Breast epithelium (tissue), 4 donors: Measurements from ENCODE around the gene TOGARAM2. TPM values are rescaled to one million over a fixed set of nuclear protein-coding genes. Genes with fewer than 3 reads are reported as not detected.

Experiments used
- DNase-seq, 2 donors: peaks; one replicate each; pipeline ENCODE4 v3.0.0-alpha.2; 2019; ENCODE audit warnings: low spot score in 2 of 2
- H3K27ac ChIP-seq, 2 donors: fragments of 200-600 bp; sonication (generic) in 1 of 2; one replicate each; pipeline ENCODE4 v1.5.1; 2016 to 2019; ENCODE audit warnings: mild to moderate bottlenecking in 1 of 2
- H3K27me3 ChIP-seq, 2 donors: fragments of 200-600 bp; sonication (generic) in 1 of 2; one replicate each; pipeline versions ENCODE4 v1.5.1 to v1.6.0; 2017 to 2019; ENCODE audit warnings: control low read depth in 1 of 2, mild to moderate bottlenecking in 1 of 2
- H3K36me3 ChIP-seq: fragments of 200-600 bp; one replicate; pipeline ENCODE4 v1.5.1; 2019
- H3K4me1 ChIP-seq, 2 donors: fragments of 200-600 bp; sonication (generic); one replicate each; pipeline ENCODE4 v1.5.1; 2016 to 2019; ENCODE audit warnings: control low read depth in 1 of 2
- H3K4me3 ChIP-seq, 3 donors: fragments of 200-600 bp; sonication (generic); 1 replicate in 2 of 3; 2 replicates in 1 of 3; pipeline ENCODE4 v1.5.1; 2016 to 2019; ENCODE audit warnings: mild to moderate bottlenecking in 3 of 3, moderate library complexity in 2 of 3
- H3K9me3 ChIP-seq, 2 donors: fragments of 200-600 bp; sonication (generic) in 1 of 2; one replicate each; pipeline ENCODE4 v1.5.1; 2016 to 2019; ENCODE audit warnings: control low read depth in 1 of 2
- CTCF ChIP-seq, 3 donors: fragments of 450-650 bp; IDR thresholded peaks; one replicate each; pipeline ENCODE4 v1.5.1; 2016 to 2017; ENCODE audit warnings: antibody characterized with exemption in 3 of 3, mild to moderate bottlenecking in 3 of 3, moderate library complexity in 3 of 3
- POLR2A ChIP-seq: fragments of 450-650 bp; IDR thresholded peaks from one replicate; pipeline ENCODE4 v1.6.1; 2016; ENCODE audit warnings: antibody characterized with exemption, mild to moderate bottlenecking, moderate library complexity
- POLR2AphosphoS5 ChIP-seq, 3 donors: sonication (generic); formaldehyde crosslinking; IDR thresholded peaks; one replicate each; pipeline ENCODE4 v1.6.1; 2017; ENCODE audit warnings: antibody characterized with exemption in 3 of 3
- intact Hi-C: fragments of 100-400 bp; cut with DNase I; formaldehyde crosslinking; loops from one replicate; pipeline ENCODE4 v1.15.1; 2023; ENCODE audit warnings: low total_unique reads
- total RNA-seq, 3 donors: library from RNA; depleted of rRNA; stranded (reverse); fragments of >200 nt; gene quantifications; one replicate each; pipeline ENCODE4 v1.1.0, GENCODE V29; 2016

TOGARAM2 gene
- total RNA-seq, 3 donors from 2014 or later, result 0.15 to 2.7 (median 0.33) TPM

GRCh38 chr2:29055601-29056000, 74.5 kb downstream of the TOGARAM2 start:
- intact Hi-C loops, result no loop called here
- no peak overlapping the region for H3K27ac ChIP-seq
- H3K9me3 ChIP-seq, result no peaks in the 10 kb centered on the region
- no peaks in the 10 kb centered on the region for H3K27me3 ChIP-seq
- no peak for TF ChIP-seq POLR2AphosphoS5 (IDR thresholded peaks at IDR 0.05)
- TF ChIP-seq POLR2A, result no peak
- TF ChIP-seq CTCF (IDR thresholded peaks at IDR 0.05), result no peak
- no peaks in the 10 kb centered on the region for H3K36me3 ChIP-seq
- DNase-seq, result no peak
- H3K4me3 ChIP-seq, result no peak overlapping the region
- no peaks in the 10 kb centered on the region for H3K4me1 ChIP-seq

- Histone ChIP-seq H3K4me1 (no peaks in the 10 kb centered on the region), H3K9me3 (no peaks in the 10 kb centered on the region), H3K27me3 (no peaks in the 10 kb centered on the region), H3K36me3 (no peaks in the 10 kb centered on the region), H3K27ac (no peak overlapping the region), H3K4me3 (no peak overlapping the region)
- peak in 1 of 2 donors; percentile 1 for DNase-seq
- TF ChIP-seq POLR2AphosphoS5 (IDR thresholded peaks at IDR 0.05), result no peak
- TF ChIP-seq CTCF (IDR thresholded peaks at IDR 0.05), result no peak
- no peak for TF ChIP-seq POLR2A
- intact Hi-C loops, result no loop called here
Measured at GRCh38 chr2:29056452-29056851, 75.4 kb downstream of the TOGARAM2 start.

GRCh38 chr2:29057006-29057405, 75.9 kb downstream of the TOGARAM2 start:
- TF ChIP-seq POLR2AphosphoS5 (IDR thresholded peaks at IDR 0.05), result no peak
- no peak for TF ChIP-seq CTCF (IDR thresholded peaks at IDR 0.05)
- TF ChIP-seq POLR2A, result no peak
- no peaks in the 10 kb centered on the region for H3K27me3 ChIP-seq
- H3K27ac ChIP-seq, result no peak overlapping the region
- no peak overlapping the region for H3K4me3 ChIP-seq
- H3K36me3 ChIP-seq, result no peaks in the 10 kb centered on the region
- no peaks in the 10 kb centered on the region for H3K4me1 ChIP-seq
- no peaks in the 10 kb centered on the region for H3K9me3 ChIP-seq
- intact Hi-C loops, result no loop called here
- no peak for DNase-seq

GRCh38 chr2:29059624-29060023, 78.5 kb downstream of the TOGARAM2 start:
- TF ChIP-seq CTCF (IDR thresholded peaks at IDR 0.05) (no peak), POLR2AphosphoS5 (IDR thresholded peaks at IDR 0.05) (no peak), POLR2A (no peak)
- no peak for DNase-seq
- intact Hi-C loops, result no loop called here

GRCh38 chr2:29060441-29060840, 79.3 kb downstream of the TOGARAM2 start:
- H3K27ac ChIP-seq, result no peak overlapping the region
- DNase-seq, result peak in 1 of 2 donors; percentile 7
- H3K9me3 ChIP-seq, result no peaks in the 10 kb centered on the region
- no peak for TF ChIP-seq POLR2AphosphoS5 (IDR thresholded peaks at IDR 0.05)
- TF ChIP-seq POLR2A, result no peak
- TF ChIP-seq CTCF (IDR thresholded peaks at IDR 0.05), result no peak
- no peak overlapping the region for H3K4me3 ChIP-seq
- peaks cover 3 to 11% of the 10 kb centered on the region in 2 donors for H3K4me1 ChIP-seq
- intact Hi-C loops, result no loop called here
- no peaks in the 10 kb centered on the region for H3K27me3 ChIP-seq
- H3K36me3 ChIP-seq, result no peaks in the 10 kb centered on the region

More at GRCh38 chr2:29059624-29060023, 78.5 kb downstream of the TOGARAM2 start:
- Histone ChIP-seq H3K27ac (no peak overlapping the region), H3K4me3 (no peak overlapping the region), H3K36me3 (no peaks in the 10 kb centered on the region), H3K9me3 (no peaks in the 10 kb centered on the region), H3K27me3 (no peaks in the 10 kb centered on the region), H3K4me1 (peaks cover 0 to 8% of the 10 kb centered on the region in 2 donors)
